Suprapubic skin (tissue), 4 donors: ENCODE data around the gene PBLD.

Experiments
- EP300 ChIP-seq: sonication (generic); formaldehyde crosslinking; IDR thresholded peaks from one replicate; pipeline ENCODE4 v1.6.1; 2017; ENCODE audit warnings: antibody characterized with exemption
- POLR2A ChIP-seq, 2 donors: fragments of 450-650 bp; IDR thresholded peaks; one replicate each; pipeline ENCODE4 v1.6.1; 2017; ENCODE audit warnings: antibody characterized with exemption in 2 of 2, mild to moderate bottlenecking in 2 of 2, moderate library complexity in 2 of 2
- POLR2AphosphoS5 ChIP-seq, 3 donors: sonication (generic); formaldehyde crosslinking; IDR thresholded peaks; one replicate each; pipeline ENCODE4 v1.6.1; 2017; ENCODE audit warnings: antibody characterized with exemption in 3 of 3
- TF ChIP-seq, protein P1 (sequence below), 2 donors: fragments of 200-600 bp in 1 of 2; fragments of 450-650 bp in 1 of 2; sonication (generic) in 1 of 2; IDR thresholded peaks; one replicate each; pipeline ENCODE4 v1.5.1; 2016 to 2019; ENCODE audit warnings: antibody characterized with exemption in 2 of 2, mild to moderate bottlenecking in 1 of 2, moderate library complexity in 1 of 2

DNA sequence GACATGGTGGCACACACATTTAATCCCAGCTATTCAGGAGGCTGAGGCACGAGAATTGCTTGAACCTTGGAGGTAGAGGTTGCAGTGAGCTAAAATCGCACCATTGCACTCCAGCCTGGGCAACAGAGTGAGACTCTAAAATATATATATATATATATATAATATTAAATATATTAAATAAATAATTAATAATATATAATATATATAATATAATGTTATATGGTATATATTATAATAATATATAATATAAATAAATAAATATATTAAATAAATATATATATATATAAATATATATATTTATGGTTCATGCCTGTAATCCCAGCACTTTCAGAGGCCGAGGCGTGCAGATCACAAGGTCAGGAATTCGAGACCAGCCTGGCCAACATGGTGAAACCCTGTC lies 33.9 kb upstream of the PBLD start:
- TF ChIP-seq POLR2AphosphoS5 (IDR thresholded peaks at IDR 0.05): no peak
- TF ChIP-seq, protein P1, sequence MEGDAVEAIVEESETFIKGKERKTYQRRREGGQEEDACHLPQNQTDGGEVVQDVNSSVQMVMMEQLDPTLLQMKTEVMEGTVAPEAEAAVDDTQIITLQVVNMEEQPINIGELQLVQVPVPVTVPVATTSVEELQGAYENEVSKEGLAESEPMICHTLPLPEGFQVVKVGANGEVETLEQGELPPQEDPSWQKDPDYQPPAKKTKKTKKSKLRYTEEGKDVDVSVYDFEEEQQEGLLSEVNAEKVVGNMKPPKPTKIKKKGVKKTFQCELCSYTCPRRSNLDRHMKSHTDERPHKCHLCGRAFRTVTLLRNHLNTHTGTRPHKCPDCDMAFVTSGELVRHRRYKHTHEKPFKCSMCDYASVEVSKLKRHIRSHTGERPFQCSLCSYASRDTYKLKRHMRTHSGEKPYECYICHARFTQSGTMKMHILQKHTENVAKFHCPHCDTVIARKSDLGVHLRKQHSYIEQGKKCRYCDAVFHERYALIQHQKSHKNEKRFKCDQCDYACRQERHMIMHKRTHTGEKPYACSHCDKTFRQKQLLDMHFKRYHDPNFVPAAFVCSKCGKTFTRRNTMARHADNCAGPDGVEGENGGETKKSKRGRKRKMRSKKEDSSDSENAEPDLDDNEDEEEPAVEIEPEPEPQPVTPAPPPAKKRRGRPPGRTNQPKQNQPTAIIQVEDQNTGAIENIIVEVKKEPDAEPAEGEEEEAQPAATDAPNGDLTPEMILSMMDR (IDR thresholded peaks at IDR 0.05): no peak
- no peak for TF ChIP-seq POLR2A (IDR thresholded peaks at IDR 0.05)
- TF ChIP-seq EP300: no peak
